ENCODE results near the gene BAX.

- TF ChIP-seq POLR2A (IDR thresholded peaks at IDR 0.05) (no peak), CTCF (IDR thresholded peaks at IDR 0.05) (no peak)
Measured at GRCh38 chr19:48953141-48953540, 1.5 kb upstream of the BAX start.
